ENCODE results near the gene LRBA.
A peak's percentile ranks its signal among the peaks of the same experiment; 100 is the strongest.

Gene LRBA

GRCh38 chr4:150308824-150309472 is 706.1 kb downstream of the LRBA start:
- peak; percentile 67 for DNase-seq (ENCODE audit: low read depth)
- H3K4me3 ChIP-seq (ENCODE audit: low read depth, low read length): no peak overlapping the region
- TF ChIP-seq, protein P1, sequence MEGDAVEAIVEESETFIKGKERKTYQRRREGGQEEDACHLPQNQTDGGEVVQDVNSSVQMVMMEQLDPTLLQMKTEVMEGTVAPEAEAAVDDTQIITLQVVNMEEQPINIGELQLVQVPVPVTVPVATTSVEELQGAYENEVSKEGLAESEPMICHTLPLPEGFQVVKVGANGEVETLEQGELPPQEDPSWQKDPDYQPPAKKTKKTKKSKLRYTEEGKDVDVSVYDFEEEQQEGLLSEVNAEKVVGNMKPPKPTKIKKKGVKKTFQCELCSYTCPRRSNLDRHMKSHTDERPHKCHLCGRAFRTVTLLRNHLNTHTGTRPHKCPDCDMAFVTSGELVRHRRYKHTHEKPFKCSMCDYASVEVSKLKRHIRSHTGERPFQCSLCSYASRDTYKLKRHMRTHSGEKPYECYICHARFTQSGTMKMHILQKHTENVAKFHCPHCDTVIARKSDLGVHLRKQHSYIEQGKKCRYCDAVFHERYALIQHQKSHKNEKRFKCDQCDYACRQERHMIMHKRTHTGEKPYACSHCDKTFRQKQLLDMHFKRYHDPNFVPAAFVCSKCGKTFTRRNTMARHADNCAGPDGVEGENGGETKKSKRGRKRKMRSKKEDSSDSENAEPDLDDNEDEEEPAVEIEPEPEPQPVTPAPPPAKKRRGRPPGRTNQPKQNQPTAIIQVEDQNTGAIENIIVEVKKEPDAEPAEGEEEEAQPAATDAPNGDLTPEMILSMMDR (conservative IDR thresholded peaks at IDR 0.05; ENCODE audit: low read depth, low read length): no peak

- no peak for DNase-seq (ENCODE audit: low read depth)
- TF ChIP-seq, protein P1 (conservative IDR thresholded peaks at IDR 0.05; ENCODE audit: low read depth, low read length): no peak
- H3K4me3 ChIP-seq (ENCODE audit: low read depth, low read length): no peak overlapping the region
Observed at GRCh38 chr4:150306719-150307118, 708.4 kb downstream of the LRBA start.

DNA sequence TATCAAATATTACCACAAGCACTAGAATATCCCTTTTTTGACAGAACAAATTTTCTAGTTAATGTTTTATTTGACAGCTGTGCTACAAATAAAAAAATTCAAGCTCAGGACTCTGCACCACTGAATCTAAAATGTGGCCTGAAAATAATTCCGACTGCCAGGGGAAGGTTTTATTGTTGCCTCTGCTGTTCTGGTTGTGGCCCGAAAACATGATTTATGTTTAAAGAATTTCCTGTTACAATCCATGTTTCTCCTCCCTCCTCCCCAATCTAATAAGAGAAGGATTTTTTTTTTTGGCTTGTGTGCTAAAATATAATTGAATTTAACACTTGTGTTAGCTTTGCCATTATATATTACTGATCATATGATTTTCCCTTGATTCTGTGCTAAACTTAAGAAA is 709.1 kb downstream of the LRBA start:
- H3K4me3 ChIP-seq (ENCODE audit: low read depth, low read length): no peak overlapping the region
- DNase-seq (ENCODE audit: low read depth): peak; percentile 83
- TF ChIP-seq, protein P1 (conservative IDR thresholded peaks at IDR 0.05; ENCODE audit: low read depth, low read length): no peak

- H3K4me3 ChIP-seq (ENCODE audit: low read depth, low read length): no peak overlapping the region
- TF ChIP-seq, protein P1 (conservative IDR thresholded peaks at IDR 0.05; ENCODE audit: low read depth, low read length): no peak
- peak; percentile 98 for DNase-seq (ENCODE audit: low read depth)
Observed at GRCh38 chr4:150302553-150302952, 712.5 kb downstream of the LRBA start.

DNA sequence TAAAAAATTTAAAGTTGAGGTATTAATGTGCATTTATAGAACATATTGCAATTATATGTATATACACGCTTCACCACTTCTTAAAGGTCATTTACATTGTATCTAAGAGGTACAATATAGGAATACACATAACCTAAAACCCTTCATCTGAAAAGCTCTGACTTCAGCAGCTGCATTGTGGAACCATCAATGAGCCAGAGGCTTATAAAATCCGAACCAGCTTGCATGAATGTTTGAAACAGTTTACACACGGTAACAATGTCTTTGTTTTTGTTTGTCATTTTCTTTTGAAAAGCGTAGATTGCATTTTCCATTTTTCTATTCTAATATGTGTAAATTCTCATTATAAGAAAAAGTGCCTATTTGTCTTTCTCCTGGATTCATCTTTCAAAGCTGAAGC is 715.3 kb downstream of the LRBA start:
- H3K4me3 ChIP-seq (ENCODE audit: low read depth, low read length): no peak overlapping the region
- DNase-seq (ENCODE audit: low read depth): no peak
- TF ChIP-seq, protein P1 (conservative IDR thresholded peaks at IDR 0.05; ENCODE audit: low read depth, low read length): no peak

GRCh38 chr4:150297861-150298474 is 717.1 kb downstream of the LRBA start:
- peak; percentile 87 for DNase-seq (ENCODE audit: low read depth)
- TF ChIP-seq, protein P1 (conservative IDR thresholded peaks at IDR 0.05; ENCODE audit: low read depth, low read length): peak; percentile 70
- no peak overlapping the region for H3K4me3 ChIP-seq (ENCODE audit: low read depth, low read length)

DNA sequence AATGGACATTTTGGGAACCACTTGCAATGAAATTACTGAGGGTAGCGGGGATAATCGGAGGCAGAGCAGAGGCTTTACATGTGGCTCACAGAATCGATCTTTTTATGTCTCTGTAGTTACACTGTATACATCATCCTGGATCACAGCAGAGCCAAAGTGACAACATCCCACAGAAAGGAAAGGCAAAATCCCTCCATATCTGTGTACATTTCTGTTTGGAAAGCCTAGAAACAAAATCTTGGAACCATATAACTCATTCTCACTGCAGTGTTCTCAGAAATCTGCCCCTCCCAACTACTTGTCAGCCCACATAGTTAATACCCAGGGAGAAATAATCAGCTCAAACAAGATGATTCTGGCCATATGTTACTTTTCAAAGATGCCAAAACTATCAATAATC is 725.2 kb downstream of the LRBA start:
- H3K4me3 ChIP-seq (ENCODE audit: low read depth, low read length): no peak overlapping the region
- TF ChIP-seq, protein P1 (conservative IDR thresholded peaks at IDR 0.05; ENCODE audit: low read depth, low read length): no peak
- DNase-seq (ENCODE audit: low read depth): no peak

Measured in choroid plexus epithelial cell (primary cell).